Gastrocnemius medialis (tissue), 4 donors: ENCODE data around the gene SLC35D2. TPM values are rescaled to one million over a fixed set of nuclear protein-coding genes. Genes with fewer than 3 reads are reported as not detected.

Source experiments
- ATAC-seq, 2 donors: fragments of 150-250 bp; one replicate each; pipeline ENCODE4 v1.9.1; 2016
- DNase-seq, 2 donors: peaks; one replicate each; pipeline ENCODE4 v3.0.0-alpha.2; 2019
- H3K27ac ChIP-seq, 4 donors: fragments of 200-600 bp; sonication (generic); 1 replicate in 1 of 4; 2 replicates in 3 of 4; pipeline ENCODE4 v1.5.1; 2016 to 2018; ENCODE audit warnings: mild to moderate bottlenecking in 2 of 4, moderate library complexity in 1 of 4
- H3K27me3 ChIP-seq, 3 donors: fragments of 200-600 bp; sonication (generic) in 2 of 3; 1 replicate in 1 of 3; 2 replicates in 2 of 3; pipeline versions ENCODE4 v1.5.1 to v1.6.0; 2016 to 2019; ENCODE audit warnings: mild to moderate bottlenecking in 1 of 3, moderate library complexity in 1 of 3
- H3K36me3 ChIP-seq, 2 donors: fragments of 200-600 bp; sonication (generic) in 1 of 2; one replicate each; pipeline ENCODE4 v1.5.1; 2017 to 2018
- H3K4me1 ChIP-seq, 2 donors: fragments of 200-600 bp; sonication (generic) in 1 of 2; one replicate each; pipeline ENCODE4 v1.5.1; 2016 to 2017; ENCODE audit warnings: mild to moderate bottlenecking in 2 of 2
- H3K4me3 ChIP-seq, 4 donors: fragments of 200-600 bp; sonication (generic) in 3 of 4; 1 replicate in 1 of 4; 2 replicates in 3 of 4; pipeline ENCODE4 v1.5.1; 2016 to 2019; ENCODE audit warnings: mild to moderate bottlenecking in 2 of 4
- H3K9me3 ChIP-seq, 3 donors: fragments of 200-600 bp; sonication (generic) in 2 of 3; 1 replicate in 1 of 3; 2 replicates in 2 of 3; pipeline ENCODE4 v1.5.1; 2016 to 2019
- POLR2A ChIP-seq, 2 donors: fragments of 450-650 bp; IDR thresholded peaks; one replicate each; pipeline ENCODE4 v1.6.1; 2017; ENCODE audit warnings: antibody characterized with exemption in 2 of 2, mild to moderate bottlenecking in 2 of 2, moderate library complexity in 2 of 2
- in situ Hi-C, 4 donors: fragments of 200-750 bp; cut with MboI; loops; one replicate each; pipeline versions ENCODE4 v1.15.0 to v1.8.0; 2017; ENCODE audit warnings: low sequenced_read_pairs in 4 of 4
- intact Hi-C: fragments of 100-400 bp; cut with DNase I; formaldehyde crosslinking; loops from one replicate; pipeline ENCODE4 v1.15.1; 2023; ENCODE audit warnings: low total_unique reads
- total RNA-seq, 4 donors: library from RNA; depleted of rRNA; stranded (reverse); fragments of >200 nt; gene quantifications; one replicate each; pipeline versions ENCODE4 v1.1.0 to v1.2.3, GENCODE V29; 2016
- TF ChIP-seq, protein P1 (sequence below), 5 experiments: fragments of 450-650 bp in 3 of 5; fragments of 200-600 bp in 2 of 5; sonication (generic) in 2 of 5; IDR thresholded peaks in 4 of 5; conservative IDR thresholded peaks in 1 of 5; 1 replicate in 4 of 5; 2 replicates in 1 of 5; pipeline ENCODE4 v1.5.1; 2016 to 2019; ENCODE audit warnings: antibody characterized with exemption in 5 of 5, mild to moderate bottlenecking in 3 of 5, moderate library complexity in 3 of 5

SLC35D2 gene
- total RNA-seq, 4 donors from 2014 or later: 3.0 to 9.0 (median 6.8) TPM

DNA sequence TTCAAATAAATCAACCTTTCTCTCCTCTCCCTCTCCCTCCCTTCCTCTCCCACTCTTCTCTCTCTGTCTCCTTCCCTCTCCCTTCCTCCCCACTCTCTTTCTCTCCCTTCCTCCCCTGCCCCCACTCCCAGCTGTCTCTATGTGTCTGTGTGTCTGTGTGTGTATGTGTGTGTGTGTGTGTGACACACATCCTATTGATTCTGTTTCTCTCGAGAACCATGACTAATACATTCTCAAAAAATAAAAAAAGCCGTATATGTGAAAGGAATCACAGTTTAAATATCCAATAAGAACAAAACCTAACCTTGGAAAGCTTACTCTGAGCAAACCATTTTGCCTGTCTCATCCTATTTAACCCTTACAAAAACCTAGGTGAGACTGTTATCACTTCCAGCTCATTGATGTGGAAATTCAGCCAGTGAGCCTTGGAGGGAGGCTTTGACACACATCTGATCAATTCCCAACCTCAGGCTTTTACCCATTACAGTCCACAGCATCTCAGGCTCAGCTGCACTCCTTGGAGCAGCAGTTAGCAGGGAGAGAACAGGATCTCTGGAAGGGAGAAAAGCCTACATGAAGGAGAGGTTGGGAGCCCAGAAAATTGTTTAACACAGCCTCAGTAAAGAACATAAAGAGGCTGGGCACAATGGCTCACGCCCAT, 89.9 kb downstream of the SLC35D2 start:
- ATAC-seq: no peak

GRCh38 chr9:96289392-96289791, 94.1 kb downstream of the SLC35D2 start:
- in situ Hi-C loops (no loop called here), intact Hi-C loops (no loop called here)
- no peaks in the 10 kb centered on the region for H3K4me1 ChIP-seq
- no peak for DNase-seq
- no peak overlapping the region for H3K4me3 ChIP-seq
- no peak for ATAC-seq
- H3K27me3 ChIP-seq: no peaks in the 10 kb centered on the region
- no peaks in the 10 kb centered on the region for H3K9me3 ChIP-seq
- no peak overlapping the region for H3K27ac ChIP-seq
- H3K36me3 ChIP-seq: no peaks in the 10 kb centered on the region
- TF ChIP-seq, protein P1, sequence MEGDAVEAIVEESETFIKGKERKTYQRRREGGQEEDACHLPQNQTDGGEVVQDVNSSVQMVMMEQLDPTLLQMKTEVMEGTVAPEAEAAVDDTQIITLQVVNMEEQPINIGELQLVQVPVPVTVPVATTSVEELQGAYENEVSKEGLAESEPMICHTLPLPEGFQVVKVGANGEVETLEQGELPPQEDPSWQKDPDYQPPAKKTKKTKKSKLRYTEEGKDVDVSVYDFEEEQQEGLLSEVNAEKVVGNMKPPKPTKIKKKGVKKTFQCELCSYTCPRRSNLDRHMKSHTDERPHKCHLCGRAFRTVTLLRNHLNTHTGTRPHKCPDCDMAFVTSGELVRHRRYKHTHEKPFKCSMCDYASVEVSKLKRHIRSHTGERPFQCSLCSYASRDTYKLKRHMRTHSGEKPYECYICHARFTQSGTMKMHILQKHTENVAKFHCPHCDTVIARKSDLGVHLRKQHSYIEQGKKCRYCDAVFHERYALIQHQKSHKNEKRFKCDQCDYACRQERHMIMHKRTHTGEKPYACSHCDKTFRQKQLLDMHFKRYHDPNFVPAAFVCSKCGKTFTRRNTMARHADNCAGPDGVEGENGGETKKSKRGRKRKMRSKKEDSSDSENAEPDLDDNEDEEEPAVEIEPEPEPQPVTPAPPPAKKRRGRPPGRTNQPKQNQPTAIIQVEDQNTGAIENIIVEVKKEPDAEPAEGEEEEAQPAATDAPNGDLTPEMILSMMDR (IDR thresholded peaks at IDR 0.05 in 4 of 5, conservative IDR thresholded peaks at IDR 0.05 in 1 of 5): no peak
- TF ChIP-seq POLR2A (IDR thresholded peaks at IDR 0.05): no peak

More for the DNA sequence above, 89.9 kb downstream of the SLC35D2 start:
- in situ Hi-C loops: no loop called here
- Histone ChIP-seq H3K27ac (no peak overlapping the region), H3K4me1 (no peaks in the 10 kb centered on the region), H3K27me3 (no peaks in the 10 kb centered on the region), H3K9me3 (no peaks in the 10 kb centered on the region), H3K4me3 (no peak overlapping the region), H3K36me3 (no peaks in the 10 kb centered on the region)
- TF ChIP-seq, protein P1 (IDR thresholded peaks at IDR 0.05 in 4 of 5, conservative IDR thresholded peaks at IDR 0.05 in 1 of 5): no peak
- TF ChIP-seq POLR2A (IDR thresholded peaks at IDR 0.05): no peak
- intact Hi-C loops: no loop called here
- DNase-seq: no peak

- intact Hi-C loops: no loop called here
- Histone ChIP-seq H3K4me1 (no peaks in the 10 kb centered on the region), H3K4me3 (no peak overlapping the region), H3K36me3 (no peaks in the 10 kb centered on the region), H3K27ac (no peak overlapping the region), H3K27me3 (no peaks in the 10 kb centered on the region), H3K9me3 (no peaks in the 10 kb centered on the region)
- ATAC-seq (no peak), DNase-seq (no peak)
- in situ Hi-C loops: no loop called here
- TF ChIP-seq POLR2A (IDR thresholded peaks at IDR 0.05): no peak
- TF ChIP-seq, protein P1 (IDR thresholded peaks at IDR 0.05 in 4 of 5, conservative IDR thresholded peaks at IDR 0.05 in 1 of 5): no peak
Measured at GRCh38 chr9:96281641-96282040, 101.9 kb downstream of the SLC35D2 start.

GRCh38 chr9:96279932-96280331, 103.6 kb downstream of the SLC35D2 start:
- Histone ChIP-seq H3K36me3 (no peaks in the 10 kb centered on the region), H3K27me3 (no peaks in the 10 kb centered on the region), H3K9me3 (peaks cover 0 to 8% (median under 1%) of the 10 kb centered on the region in 3 donors), H3K4me3 (no peak overlapping the region), H3K4me1 (no peaks in the 10 kb centered on the region), H3K27ac (no peak overlapping the region)
- in situ Hi-C loops (no loop called here), intact Hi-C loops (no loop called here)
- ATAC-seq (no peak), DNase-seq (no peak)
- TF ChIP-seq, protein P1 (IDR thresholded peaks at IDR 0.05 in 4 of 5, conservative IDR thresholded peaks at IDR 0.05 in 1 of 5): no peak
- no peak for TF ChIP-seq POLR2A (IDR thresholded peaks at IDR 0.05)

DNA sequence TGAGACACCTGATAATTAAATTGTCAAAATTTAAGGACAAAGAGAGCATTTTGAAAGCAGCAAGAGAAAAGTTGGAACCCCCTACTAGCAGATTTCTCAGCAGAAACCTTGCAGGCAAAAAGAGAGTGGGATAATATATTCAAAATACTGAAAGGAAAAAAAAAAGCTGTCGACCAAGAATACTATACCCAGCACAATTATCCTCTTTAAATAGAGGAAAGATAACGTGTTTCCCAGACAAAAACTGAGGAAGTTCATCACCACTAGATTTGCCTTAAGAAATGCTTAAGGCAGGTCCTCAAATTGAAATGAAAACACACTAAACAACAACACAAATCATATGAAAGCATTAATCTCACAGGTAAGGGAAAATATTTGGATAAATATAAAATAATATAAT, 108.6 kb downstream of the SLC35D2 start:
- in situ Hi-C loops: no loop called here
- intact Hi-C loops: no loop called here
- Histone ChIP-seq H3K27me3 (no peaks in the 10 kb centered on the region), H3K4me1 (no peaks in the 10 kb centered on the region), H3K9me3 (peaks cover 0 to 12% (median 8%) of the 10 kb centered on the region in 3 donors), H3K4me3 (no peak overlapping the region), H3K36me3 (no peaks in the 10 kb centered on the region), H3K27ac (no peak overlapping the region)
- TF ChIP-seq, protein P1 (IDR thresholded peaks at IDR 0.05 in 4 of 5, conservative IDR thresholded peaks at IDR 0.05 in 1 of 5): no peak
- no peak for TF ChIP-seq POLR2A (IDR thresholded peaks at IDR 0.05)
- DNase-seq (no peak), ATAC-seq (no peak)
